IPS-18a (cell line): ENCODE measurements around the gene AFG1L.

Experiments
- H3K27ac ChIP-seq: one replicate; pipeline ENCODE4 v1.5.1; 2013; ENCODE audit warnings: low read length
- H3K27me3 ChIP-seq: one replicate; pipeline ENCODE4 v1.6.1; 2013; ENCODE audit warnings: mild to moderate bottlenecking, low read length; ENCODE audit not compliant: control insufficient read depth, insufficient read depth
- H3K36me3 ChIP-seq: one replicate; pipeline ENCODE4 v1.6.1; 2013; ENCODE audit warnings: low read depth, low read length; ENCODE audit not compliant: control insufficient read depth
- H3K4me1 ChIP-seq: one replicate; pipeline ENCODE4 v1.6.1; 2013; ENCODE audit warnings: low read depth, low read length; ENCODE audit not compliant: control insufficient read depth
- H3K4me3 ChIP-seq: one replicate; pipeline ENCODE4 v1.5.1; 2013; ENCODE audit warnings: low read length
- H3K9ac ChIP-seq: one replicate; pipeline ENCODE4 v1.6.1; 2013; ENCODE audit warnings: mild to moderate bottlenecking, low read length, moderate library complexity
- H3K9me3 ChIP-seq: one replicate; pipeline ENCODE4 v1.6.1; 2013; ENCODE audit warnings: low read depth, low read length; ENCODE audit not compliant: control insufficient read depth

Gene AFG1L

DNA sequence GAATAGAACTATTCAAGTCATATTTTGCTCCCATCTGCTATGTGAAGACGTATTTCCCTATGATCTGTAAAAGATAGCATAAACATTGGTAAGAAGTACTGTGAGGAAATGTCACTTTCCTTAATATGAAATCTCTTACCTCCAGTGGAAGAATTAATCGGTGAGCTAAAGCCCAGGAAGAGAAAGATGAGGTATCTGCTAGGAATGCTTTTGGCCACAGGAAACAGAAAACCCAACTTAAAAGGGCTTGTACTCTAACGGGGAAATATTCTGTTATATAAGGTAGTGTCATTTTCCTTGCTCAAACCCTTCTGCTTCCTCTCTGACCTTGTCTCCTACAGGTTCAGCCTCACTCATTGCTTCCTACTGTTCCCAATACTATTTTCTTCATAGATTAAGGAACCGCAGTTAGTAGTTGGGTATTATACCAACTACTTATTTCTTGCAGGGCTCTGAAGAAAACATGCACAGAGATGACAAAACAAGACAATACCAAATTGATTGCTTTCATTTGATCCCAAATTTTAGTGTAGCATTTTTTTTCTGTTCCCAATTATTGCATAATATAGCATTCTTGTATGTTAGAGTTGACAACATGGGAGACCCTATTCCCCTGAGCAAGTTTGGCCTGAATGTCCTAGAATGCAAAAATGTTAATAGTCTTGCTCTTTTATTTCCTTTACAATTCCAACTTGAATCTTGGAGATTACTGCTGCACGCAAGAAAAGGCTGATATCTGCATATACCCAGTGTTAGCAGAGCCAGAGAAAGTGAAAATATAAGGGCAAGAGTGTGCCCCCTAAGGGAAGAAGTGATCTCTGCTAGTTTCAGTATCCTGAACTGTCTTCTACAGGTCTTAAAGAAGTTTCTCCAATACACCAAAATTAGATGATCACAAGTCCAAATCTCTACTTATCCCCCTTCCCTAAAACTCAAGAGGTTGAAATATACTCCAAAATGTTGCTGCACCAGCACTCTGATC lies 65.3 kb downstream of the AFG1L start:
- H3K4me3 ChIP-seq = no peak overlapping the region
- H3K9me3 ChIP-seq = no peaks in the 10 kb centered on the region
- no peak overlapping the region for H3K9ac ChIP-seq
- no peaks in the 10 kb centered on the region for H3K36me3 ChIP-seq
- no peak overlapping the region for H3K27ac ChIP-seq
- no peaks in the 10 kb centered on the region for H3K4me1 ChIP-seq
- H3K27me3 ChIP-seq = no peaks in the 10 kb centered on the region

DNA sequence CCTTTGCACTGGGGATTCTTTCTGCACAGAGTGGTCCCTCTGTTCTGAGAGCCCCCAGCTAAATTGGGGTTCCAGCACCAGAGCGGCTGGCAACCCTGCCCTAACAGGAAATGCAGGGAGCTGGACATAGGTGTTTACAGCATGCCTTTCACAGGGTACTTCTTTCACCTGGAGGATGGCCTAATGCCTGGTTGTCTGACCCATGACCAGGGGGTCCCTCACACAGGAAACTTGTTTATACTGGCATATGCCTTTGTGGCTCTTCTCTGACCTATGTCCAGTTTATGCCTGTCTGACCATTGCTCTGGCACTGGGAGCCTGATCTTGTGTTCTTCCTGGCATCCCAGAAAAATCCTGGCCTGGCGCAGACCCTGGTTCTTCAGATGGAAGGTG lies 66.1 kb downstream of the AFG1L start:
- Histone ChIP-seq H3K4me1 (no peaks in the 10 kb centered on the region), H3K9me3 (no peaks in the 10 kb centered on the region), H3K27ac (no peak overlapping the region), H3K36me3 (no peaks in the 10 kb centered on the region), H3K4me3 (no peak overlapping the region), H3K9ac (no peak overlapping the region), H3K27me3 (no peaks in the 10 kb centered on the region)

- Histone ChIP-seq H3K27me3 (no peaks in the 10 kb centered on the region), H3K9ac (no peak overlapping the region), H3K36me3 (no peaks in the 10 kb centered on the region), H3K4me1 (no peaks in the 10 kb centered on the region), H3K9me3 (no peaks in the 10 kb centered on the region), H3K4me3 (no peak overlapping the region), H3K27ac (no peak overlapping the region)
These were observed 66.6 kb downstream of the AFG1L start for GRCh38 chr6:108361312-108361932.

- no peak overlapping the region for H3K9ac ChIP-seq
- no peaks in the 10 kb centered on the region for H3K9me3 ChIP-seq
- no peak overlapping the region for H3K27ac ChIP-seq
- no peaks in the 10 kb centered on the region for H3K27me3 ChIP-seq
- no peaks in the 10 kb centered on the region for H3K4me1 ChIP-seq
- H3K4me3 ChIP-seq = no peak overlapping the region
- no peaks in the 10 kb centered on the region for H3K36me3 ChIP-seq
These were observed 67.6 kb downstream of the AFG1L start for GRCh38 chr6:108362455-108362854.

DNA sequence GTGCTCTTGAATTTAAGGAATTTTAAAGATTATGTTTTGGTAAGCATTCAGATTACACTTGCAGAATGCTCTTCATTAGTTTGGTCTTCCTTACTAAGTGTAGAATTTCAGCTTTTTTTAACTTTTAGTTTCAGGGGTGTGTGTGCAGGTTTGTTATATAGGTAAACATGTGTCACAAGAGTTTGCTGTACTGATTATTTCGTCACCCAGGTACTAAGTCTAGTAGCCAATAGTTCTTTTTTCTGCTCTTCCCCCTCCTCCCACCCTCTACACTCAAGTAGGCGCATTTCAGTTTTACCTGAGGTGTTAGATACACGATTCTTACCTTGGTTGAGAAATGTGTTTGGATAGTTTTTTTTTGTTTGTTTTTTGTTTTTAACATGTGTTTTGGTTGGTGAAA lies 68.3 kb downstream of the AFG1L start:
- H3K36me3 ChIP-seq = no peaks in the 10 kb centered on the region
- H3K4me1 ChIP-seq = no peaks in the 10 kb centered on the region
- no peaks in the 10 kb centered on the region for H3K27me3 ChIP-seq
- H3K9me3 ChIP-seq = no peaks in the 10 kb centered on the region
- no peak overlapping the region for H3K9ac ChIP-seq
- H3K27ac ChIP-seq = no peak overlapping the region
- H3K4me3 ChIP-seq = no peak overlapping the region

- H3K36me3 ChIP-seq = no peaks in the 10 kb centered on the region
- H3K4me3 ChIP-seq = no peak overlapping the region
These were observed 69.0 kb downstream of the AFG1L start for GRCh38 chr6:108363889-108364313.

DNA sequence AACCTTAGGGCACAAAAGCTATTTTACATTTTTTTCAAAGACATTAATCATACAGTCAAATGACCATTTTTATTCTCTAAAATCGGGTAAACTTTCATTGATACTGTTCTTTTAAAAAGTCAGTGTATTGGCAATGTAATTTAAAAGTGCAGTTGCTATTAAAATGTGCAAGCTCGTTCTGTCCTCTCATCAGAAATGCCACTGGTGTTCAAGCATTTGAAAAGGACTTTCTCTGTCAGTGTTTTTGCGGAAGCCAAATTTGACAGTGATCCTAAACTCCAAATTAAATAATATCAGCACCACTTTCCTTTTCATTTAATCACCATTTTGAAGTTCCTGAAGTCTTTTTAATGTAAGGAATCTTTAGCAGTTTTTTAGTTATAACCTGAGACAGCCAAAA lies 69.6 kb downstream of the AFG1L start:
- H3K27me3 ChIP-seq = no peaks in the 10 kb centered on the region
- H3K36me3 ChIP-seq = no peaks in the 10 kb centered on the region
- no peaks in the 10 kb centered on the region for H3K4me1 ChIP-seq
- no peaks in the 10 kb centered on the region for H3K9me3 ChIP-seq
- H3K9ac ChIP-seq = no peak overlapping the region
- H3K27ac ChIP-seq = no peak overlapping the region
- H3K4me3 ChIP-seq = no peak overlapping the region

More at GRCh38 chr6:108363889-108364313, 69.0 kb downstream of the AFG1L start:
- Histone ChIP-seq H3K4me1 (no peaks in the 10 kb centered on the region), H3K9ac (no peak overlapping the region), H3K27ac (no peak overlapping the region), H3K27me3 (no peaks in the 10 kb centered on the region), H3K9me3 (no peaks in the 10 kb centered on the region)

DNA sequence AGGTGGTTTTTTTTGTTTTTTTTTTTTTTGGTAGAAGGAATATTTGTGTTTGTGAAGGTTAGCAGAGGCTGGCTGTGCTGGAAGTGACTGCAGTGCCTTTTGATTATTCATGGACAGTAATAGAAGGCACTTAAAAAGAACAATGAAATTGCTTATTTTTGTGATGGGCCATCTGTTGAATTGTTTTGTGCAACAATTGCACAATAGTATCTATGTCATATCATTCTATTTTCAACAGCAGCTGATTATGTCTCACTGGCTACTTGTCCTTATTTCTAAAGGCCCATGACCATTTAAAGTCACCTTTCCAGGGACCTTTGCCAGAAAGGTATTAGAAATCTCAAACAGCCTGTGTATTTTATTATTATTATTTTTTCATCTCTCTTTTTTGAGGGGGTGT lies 70.6 kb downstream of the AFG1L start:
- Histone ChIP-seq H3K36me3 (no peaks in the 10 kb centered on the region), H3K27me3 (no peaks in the 10 kb centered on the region), H3K4me3 (no peak overlapping the region), H3K4me1 (no peaks in the 10 kb centered on the region), H3K9me3 (no peaks in the 10 kb centered on the region), H3K27ac (no peak overlapping the region), H3K9ac (no peak overlapping the region)

- no peaks in the 10 kb centered on the region for H3K36me3 ChIP-seq
- H3K27me3 ChIP-seq = no peaks in the 10 kb centered on the region
- no peaks in the 10 kb centered on the region for H3K4me1 ChIP-seq
- H3K4me3 ChIP-seq = no peak overlapping the region
- no peak overlapping the region for H3K27ac ChIP-seq
- no peak overlapping the region for H3K9ac ChIP-seq
- H3K9me3 ChIP-seq = no peaks in the 10 kb centered on the region
These were observed 71.4 kb downstream of the AFG1L start for GRCh38 chr6:108366236-108366635.

DNA sequence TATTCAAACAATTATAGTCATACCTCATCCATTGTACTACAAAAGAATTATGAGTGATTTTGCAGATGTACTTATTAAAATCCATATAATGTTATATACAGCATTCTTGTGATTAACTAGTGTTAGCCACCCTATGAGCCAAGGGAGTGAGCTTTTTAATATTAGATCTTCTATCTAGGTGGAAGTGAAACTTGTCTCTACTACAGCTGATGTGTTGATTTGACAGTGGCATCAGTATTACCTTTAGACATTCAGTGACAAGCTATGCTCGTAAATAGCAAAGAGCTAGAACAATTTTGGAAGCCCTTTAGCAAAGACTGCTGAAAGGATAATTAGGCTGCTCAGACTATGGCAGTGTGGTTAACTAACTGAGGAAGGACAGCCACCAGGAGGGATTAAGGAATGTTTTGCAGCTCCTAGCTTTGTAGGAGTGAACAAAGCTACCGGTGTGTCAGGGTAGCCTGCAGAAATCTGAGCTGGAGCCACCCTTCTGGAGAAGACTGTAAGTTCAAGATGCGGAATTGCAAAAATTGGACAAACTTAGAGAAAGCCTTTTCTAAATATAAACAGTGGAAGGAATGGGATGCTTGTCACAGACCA lies 73.7 kb downstream of the AFG1L start:
- no peak overlapping the region for H3K4me3 ChIP-seq
- H3K27ac ChIP-seq = no peak overlapping the region
- H3K9ac ChIP-seq = no peak overlapping the region
- no peaks in the 10 kb centered on the region for H3K27me3 ChIP-seq
- no peaks in the 10 kb centered on the region for H3K9me3 ChIP-seq
- H3K36me3 ChIP-seq = no peaks in the 10 kb centered on the region
- no peaks in the 10 kb centered on the region for H3K4me1 ChIP-seq

DNA sequence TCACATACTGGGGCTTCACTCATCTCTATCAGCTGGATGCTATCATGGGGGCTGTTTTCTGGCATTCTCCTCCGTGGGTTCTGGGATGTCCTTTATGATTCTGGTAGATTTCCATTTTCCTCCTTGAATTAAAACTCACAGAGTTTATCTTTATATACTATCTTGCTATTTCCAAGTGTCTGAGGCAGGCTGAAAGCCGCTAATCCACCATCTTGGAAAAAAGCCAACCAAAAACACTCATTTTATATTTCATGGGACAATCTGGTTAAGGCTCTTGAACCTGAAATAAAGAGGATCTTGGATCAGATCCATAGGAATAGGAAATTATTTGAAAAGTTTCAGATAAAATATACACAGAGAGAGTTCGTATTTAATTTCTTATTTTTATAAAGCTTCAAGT lies 86.0 kb downstream of the AFG1L start:
- H3K9ac ChIP-seq = no peak overlapping the region

More for the DNA sequence above, 86.0 kb downstream of the AFG1L start:
- Histone ChIP-seq H3K4me3 (no peak overlapping the region), H3K27ac (no peak overlapping the region), H3K4me1 (no peaks in the 10 kb centered on the region), H3K36me3 (no peaks in the 10 kb centered on the region), H3K27me3 (no peaks in the 10 kb centered on the region), H3K9me3 (no peaks in the 10 kb centered on the region)
